GM12878 (cell line): ENCODE measurements around the gene ERCC5. TPM values are rescaled to one million over a fixed set of nuclear protein-coding genes. Genes with fewer than 3 reads are reported as not detected.

Source experiments
- ATAC-seq: fragments of 200-7000 bp; cut with Tn5 transposase; 3 replicates; pipeline ENCODE4 v1.9.1; 2020; ENCODE audit warnings: mild to moderate bottlenecking, moderate library complexity
- BruUV-seq: library from RNA; stranded (reverse); fragments of 400-500 nt; replicated peaks from 2 replicates; lab custom pipeline; 2021; lab: Mats Ljungman, UMichigan
- CTCF ChIA-PET: fragments of 300-600 bp; sonication (Branson Sonifier 250); formaldehyde crosslinking; extraction: SDS; loops from one replicate; lab custom pipeline; 2021; ENCODE audit warnings: inconsistent platforms; lab: Yijun Ruan, JAX
- POLR2A ChIA-PET: fragments of 350-600 bp; formaldehyde crosslinking; extraction: SDS; loops from one replicate; lab custom pipeline; 2021; ENCODE audit warnings: inconsistent platforms; lab: Charles Lee
- RAD21 ChIA-PET: fragments of 300-600 bp; sonication (Branson Sonifier 250); formaldehyde crosslinking; loops from one replicate; lab custom pipeline; 2023; ENCODE audit warnings: antibody characterized with exemption; ENCODE audit not compliant: unreplicated experiment; lab: Charles Lee
- SMC1A ChIA-PET: fragments of 300-600 bp; sonication (Branson Sonifier 250); formaldehyde crosslinking; loops from one replicate; lab custom pipeline; 2023; ENCODE audit not compliant: unreplicated experiment, uncharacterized antibody; lab: Charles Lee
- DNase-seq: peaks from one replicate; pipeline ENCODE4 v3.0.0-alpha.2; 2011; ENCODE audit warnings: low read depth, low spot score
- FAIRE-seq: peaks from 3 replicates; lab custom pipeline; 2011; peaks lifted over from hg19 to GRCh38; lab: Jason Lieb, UNC
- H2AFZ ChIP-seq: 2 replicates; pipeline ENCODE4 v1.6.0; 2011; ENCODE audit warnings: low read depth, low read length, control low read depth; ENCODE audit not compliant: control insufficient read depth
- H3K27ac ChIP-seq: 2 replicates; pipeline ENCODE4 v1.5.1; 2011; ENCODE audit warnings: control low read depth; ENCODE audit not compliant: control insufficient read depth, insufficient read depth
- H3K27me3 ChIP-seq, 2 experiments: replicated peaks in 1 of 2; 2 replicates each; pipeline versions ENCODE4 v1.6.0 to v1.6.1; 2011; ENCODE audit warnings: low read length in 1 of 2; ENCODE audit not compliant: control insufficient read depth in 2 of 2, insufficient read depth in 2 of 2
- H3K36me3 ChIP-seq, 2 experiments: 2 replicates each; pipeline ENCODE4 v1.5.1; 2011; ENCODE audit warnings: low read length in 1 of 2; ENCODE audit not compliant: control insufficient read depth in 2 of 2, insufficient read depth in 2 of 2
- H3K4me1 ChIP-seq: 2 replicates; pipeline ENCODE4 v1.6.1; 2011; ENCODE audit warnings: mild to moderate bottlenecking, low read length, moderate library complexity, mixed read lengths; ENCODE audit not compliant: control insufficient read depth, insufficient read depth
- H3K4me2 ChIP-seq: 2 replicates; pipeline ENCODE4 v1.6.0; 2011; ENCODE audit warnings: control low read depth; ENCODE audit not compliant: control insufficient read depth, insufficient read depth
- H3K4me3 ChIP-seq: fragments of 200-600 bp; sonication (generic); 2 replicates; pipeline ENCODE4 v1.5.1; 2016
- H3K79me2 ChIP-seq: 2 replicates; pipeline ENCODE4 v1.6.0; 2011; ENCODE audit warnings: low read length; ENCODE audit not compliant: control insufficient read depth, insufficient read depth
- H3K9ac ChIP-seq: 2 replicates; pipeline ENCODE4 v1.8.0; 2011; ENCODE audit warnings: low read length, control low read depth, mixed read lengths; ENCODE audit not compliant: control insufficient read depth, insufficient read depth
- H3K9me3 ChIP-seq: replicated peaks from 3 replicates; pipeline ENCODE4 v1.5.1; 2011; ENCODE audit warnings: mild to moderate bottlenecking, low read length; ENCODE audit not compliant: control insufficient read depth, insufficient read depth
- H4K20me1 ChIP-seq: 2 replicates; pipeline ENCODE4 v1.6.0; 2011; ENCODE audit not compliant: control insufficient read depth, insufficient read depth
- BHLHE40 ChIP-seq, 2 experiments: fragments of 450-650 bp in 1 of 2; IDR thresholded peaks; 2 replicates each; pipeline ENCODE4 v1.6.1; 2011 to 2017; ENCODE audit warnings: low read depth in 2 of 2, borderline replicate concordance in 1 of 2, improper control_type of control experiment in 1 of 2, low read length in 1 of 2, mild to moderate bottlenecking in 1 of 2
- CBFB ChIP-seq: IDR thresholded peaks from 2 replicates; pipeline ENCODE4 v1.6.1; 2016; ENCODE audit warnings: antibody characterized with exemption, low read depth
- CBX5 ChIP-seq: sonication (generic); IDR thresholded peaks from 2 replicates; pipeline ENCODE4 v1.6.1; 2016; ENCODE audit warnings: low read depth, moderate library complexity, mild to moderate bottlenecking, inconsistent platforms
- CREM ChIP-seq: IDR thresholded peaks from 2 replicates; pipeline ENCODE4 v1.6.1; 2014; ENCODE audit warnings: antibody characterized with exemption, low read depth
- ETV6 ChIP-seq, 2 experiments: fragments of 450-650 bp in 1 of 2; IDR thresholded peaks in 1 of 2; conservative IDR thresholded peaks in 1 of 2; 2 replicates each; pipeline ENCODE4 v1.6.1; 2014; ENCODE audit warnings: antibody characterized with exemption in 1 of 2, borderline replicate concordance in 1 of 2, low read depth in 1 of 2, mild to moderate bottlenecking in 1 of 2, moderate library complexity in 1 of 2
- EZH2 ChIP-seq: IDR thresholded peaks from 2 replicates; pipeline ENCODE4 v1.6.1; 2012; ENCODE audit warnings: low read depth, mild to moderate bottlenecking, control low read depth, inconsistent platforms, low read length, borderline replicate concordance; ENCODE audit not compliant: control insufficient read depth
- IKZF1 ChIP-seq: fragments of 450-650 bp; conservative IDR thresholded peaks from 2 replicates; pipeline ENCODE4 v1.6.1; 2017; ENCODE audit warnings: antibody characterized with exemption, mild to moderate bottlenecking
- NR2F1 ChIP-seq: fragments of 450-650 bp; conservative IDR thresholded peaks from 2 replicates; pipeline ENCODE4 v1.6.1; 2017; ENCODE audit warnings: mild to moderate bottlenecking
- NRF1 ChIP-seq: conservative IDR thresholded peaks from 2 replicates; pipeline ENCODE4 v1.6.1; 2011; ENCODE audit warnings: mild to moderate bottlenecking, low read depth, low read length, improper control_type of control experiment
- PAX8 ChIP-seq: fragments of 450-650 bp; IDR thresholded peaks from 2 replicates; pipeline ENCODE4 v1.6.1; 2017; ENCODE audit warnings: mild to moderate bottlenecking, moderate library complexity
- SIN3A ChIP-seq: IDR thresholded peaks from 2 replicates; pipeline ENCODE4 v1.6.1; 2012; ENCODE audit warnings: low read depth, low read length, improper control_type of control experiment
- SIX5 ChIP-seq: IDR thresholded peaks from 2 replicates; pipeline ENCODE4 v1.6.1; 2011; ENCODE audit warnings: mild to moderate bottlenecking, low read depth, low read length, moderate library complexity; ENCODE audit not compliant: severe bottlenecking
- TARDBP ChIP-seq: IDR thresholded peaks from 2 replicates; pipeline ENCODE4 v1.6.1; 2016; ENCODE audit warnings: borderline replicate concordance
- WGBS: methylation state at CpG from one replicate; pipeline ENCODE4 v1.1.6; 2016; ENCODE audit warnings: low lambda C conversion rate; ENCODE audit not compliant: insufficient replicate concordance, insufficient coverage; ENCODE audit errors: missing lambda C conversion rate; 5-methylcytosine and 5-hydroxymethylcytosine counted together
- in situ Hi-C: fragments of 300-500 bp; cut with MboI; formaldehyde crosslinking; loops from 9 replicates; pipeline ENCODE4 v1.14.3; 2018; ENCODE audit warnings: mixed read lengths
- intact Hi-C: fragments of 100-400 bp; cut with micrococcal nuclease; formaldehyde crosslinking; loops from one replicate; pipeline ENCODE4 v1.14.2; 2022; ENCODE audit not compliant: unreplicated experiment
- polyA plus RNA-seq, 11 experiments: library from polyadenylated mRNA; depleted of rRNA in 4 of 11; unstranded in 6 of 11; stranded (reverse) in 5 of 11; fragments of >200 nt; fragmentation: Nextera tagmentation in 4 of 11; fragmentation: Illumina TruSeq in 1 of 11; extraction: Ambion mirVana in 4 of 11; extraction: Trizol in 1 of 11; gene quantifications; 1 replicate in 1 of 11; 2 replicates in 10 of 11; pipeline versions ENCODE4 v1.2.1 to v1.2.3, GENCODE V29; 2011 to 2016; ENCODE audit warnings: inconsistent platforms in 2 of 11, missing spikeins in 2 of 11, low read depth in 1 of 11
- total RNA-seq, 4 experiments: library from RNA; depleted of rRNA in 3 of 4; stranded (reverse); fragments of >200 nt in 3 of 4; fragmentation: Illumina TruSeq in 1 of 4; extraction: Trizol in 1 of 4; gene quantifications; 2 replicates each; pipeline versions ENCODE4 v1.2.1 to v1.2.3, GENCODE V29; 2013 to 2021
- TF ChIP-seq, protein P1 (sequence below): IDR thresholded peaks from 2 replicates; pipeline ENCODE4 v1.6.1; 2012; ENCODE audit warnings: low read depth, low read length, improper control_type of control experiment

ERCC5 gene
- total and polyA plus RNA-seq, 10 of the 15 experiments (the other 5 are each of a cell fraction or from before 2014, with no cell fraction given), result 11.7 to 59.2 (median 41.6) TPM

DNA sequence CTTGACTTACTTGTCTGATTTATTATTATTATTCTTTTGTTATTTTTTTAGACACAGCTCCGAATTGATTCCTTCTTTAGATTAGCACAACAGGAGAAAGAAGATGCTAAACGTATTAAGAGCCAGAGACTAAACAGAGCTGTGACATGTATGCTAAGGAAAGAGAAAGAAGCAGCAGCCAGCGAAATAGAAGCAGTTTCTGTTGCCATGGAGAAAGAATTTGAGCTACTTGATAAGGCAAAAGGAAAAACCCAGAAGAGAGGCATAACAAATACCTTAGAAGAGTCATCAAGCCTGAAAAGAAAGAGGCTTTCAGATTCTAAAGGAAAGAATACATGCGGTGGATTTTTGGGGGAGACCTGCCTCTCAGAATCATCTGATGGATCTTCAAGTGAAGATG is 29.4 kb downstream of the ERCC5 start (continued):
- TF ChIP-seq SIX5, result no peak
- no peak for TF ChIP-seq IKZF1
- no peak for TF ChIP-seq BHLHE40 (IDR thresholded peaks at IDR 0.05; ENCODE audit: borderline replicate concordance in 1 of 2, low read depth in 2 of 2, low read length in 1 of 2)
- TF ChIP-seq CREM, result no peak
- no peak for TF ChIP-seq PAX8
- TF ChIP-seq CBX5, result no peak
- no peak for TF ChIP-seq NRF1
- no peak for TF ChIP-seq EZH2
- TF ChIP-seq NR2F1, result no peak
- TF ChIP-seq, protein P1, sequence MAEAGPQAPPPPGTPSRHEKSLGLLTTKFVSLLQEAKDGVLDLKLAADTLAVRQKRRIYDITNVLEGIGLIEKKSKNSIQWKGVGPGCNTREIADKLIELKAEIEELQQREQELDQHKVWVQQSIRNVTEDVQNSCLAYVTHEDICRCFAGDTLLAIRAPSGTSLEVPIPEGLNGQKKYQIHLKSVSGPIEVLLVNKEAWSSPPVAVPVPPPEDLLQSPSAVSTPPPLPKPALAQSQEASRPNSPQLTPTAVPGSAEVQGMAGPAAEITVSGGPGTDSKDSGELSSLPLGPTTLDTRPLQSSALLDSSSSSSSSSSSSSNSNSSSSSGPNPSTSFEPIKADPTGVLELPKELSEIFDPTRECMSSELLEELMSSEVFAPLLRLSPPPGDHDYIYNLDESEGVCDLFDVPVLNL, result no peak
- no peak for TF ChIP-seq CBFB
- TF ChIP-seq SIN3A, result no peak
- no peak for TF ChIP-seq ETV6 (conservative IDR thresholded peaks at IDR 0.05 in 1 of 2, IDR thresholded peaks at IDR 0.05 in 1 of 2; ENCODE audit: borderline replicate concordance in 1 of 2, low read depth in 1 of 2)
- no peak for TF ChIP-seq TARDBP

DNA sequence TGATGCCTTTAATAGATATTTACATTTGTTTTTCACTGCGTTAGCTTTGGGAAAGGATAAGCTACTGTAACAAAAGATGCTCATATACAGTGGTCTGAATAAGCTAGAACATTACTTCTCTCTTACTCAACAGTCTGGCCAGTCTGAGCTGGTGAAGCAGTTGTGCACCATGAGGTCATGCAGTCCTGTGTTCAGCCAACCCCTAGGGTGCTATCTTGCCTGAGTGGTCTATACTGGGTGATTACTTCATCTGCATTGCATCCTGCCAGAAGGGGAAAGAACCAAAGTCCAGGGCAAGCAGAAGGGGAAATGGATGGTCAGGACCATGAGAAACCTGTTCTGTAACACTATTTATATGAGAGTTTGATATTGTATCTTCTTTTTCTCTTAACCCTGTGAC is 31.5 kb downstream of the ERCC5 start:
- H2AFZ ChIP-seq, result no peak overlapping the region
- H3K4me3 ChIP-seq, result no peak overlapping the region
- H3K4me1 ChIP-seq, result no peaks in the 10 kb centered on the region
- ChIA-PET POLR2A (no interaction called here), RAD21 (interaction anchor here (1.2 kb wide), 1 partner anchor 263 kb away, joined by 3 read pairs; no protein-coding TSS in a partner anchor), CTCF (interaction anchor here (0.6 to 1.3 kb wide), 3 partner anchors 13 to 314 kb away, joined by 3 to 4 read pairs (median 3); no protein-coding TSS in a partner anchor), SMC1A (interaction anchor here (1.0 to 1.8 kb wide), 2 partner anchors 21 to 29 kb away, joined by 4 read pairs; no protein-coding TSS in a partner anchor)
- 100% methylated on average over 1 of the region's 1 CpG for WGBS
- FAIRE-seq (no peak), ATAC-seq (peak; percentile 25; the same call in 1 of the 3 replicates), DNase-seq (no peak)
- H4K20me1 ChIP-seq, result no peaks in the 10 kb centered on the region
- H3K9ac ChIP-seq, result no peak overlapping the region
- intact Hi-C loops, result no loop called here
- no peaks in the 10 kb centered on the region for H3K9me3 ChIP-seq
- no peaks in the 10 kb centered on the region for H3K27me3 ChIP-seq
- no TSS peak for BruUV-seq
- H3K79me2 ChIP-seq, result no peaks in the 10 kb centered on the region
- no peak overlapping the region for H3K4me2 ChIP-seq
- H3K27ac ChIP-seq, result no peak overlapping the region
- H3K36me3 ChIP-seq, result peaks cover 2 to 3% of the 10 kb centered on the region in 2 experiments
- TF ChIP-seq IKZF1, result no peak
- in situ Hi-C loops, result no loop called here
